ENCODE results near the gene BICD2.

The BICD2 gene

DNA sequence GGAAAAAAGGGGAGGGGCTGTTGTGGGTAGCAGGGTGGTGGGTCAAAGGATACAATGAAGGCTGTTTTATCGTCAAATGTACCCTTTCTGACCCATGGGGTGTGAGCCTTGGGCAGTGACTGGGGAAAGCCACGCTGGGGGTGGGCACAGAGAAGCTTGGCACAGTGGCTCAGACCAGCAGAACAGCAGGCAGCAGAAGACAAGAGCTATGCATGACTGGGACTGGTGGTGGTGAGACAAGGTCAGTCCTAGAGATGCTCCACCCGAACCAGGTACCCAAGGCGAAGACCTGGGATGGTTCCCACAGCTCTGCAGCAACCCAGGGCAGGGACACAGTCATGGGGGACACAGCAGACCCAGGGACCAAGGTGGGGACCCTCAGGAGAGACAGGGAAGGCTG is 38.3 kb downstream of the BICD2 start:
- no peak for DNase-seq

DNA sequence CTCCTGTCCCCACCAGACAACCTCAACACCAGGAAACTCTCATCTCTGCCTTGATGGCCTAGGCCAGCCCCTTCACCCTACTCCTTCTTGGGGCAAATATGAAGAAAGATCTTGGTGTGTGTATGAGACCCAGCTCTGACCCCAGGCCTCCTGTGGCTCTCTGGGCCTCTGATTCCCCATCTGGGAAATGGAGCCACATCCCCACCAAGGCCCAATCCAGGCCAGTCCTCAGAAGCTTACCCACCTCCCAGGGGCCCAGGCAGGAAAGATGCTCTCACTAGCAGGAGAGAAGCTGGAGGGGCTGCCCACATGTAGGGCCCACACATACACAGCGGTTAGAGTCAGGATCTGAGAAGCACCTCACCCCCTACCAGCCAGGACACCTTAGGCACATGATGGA is 38.9 kb downstream of the BICD2 start:
- no peak for DNase-seq

DNA sequence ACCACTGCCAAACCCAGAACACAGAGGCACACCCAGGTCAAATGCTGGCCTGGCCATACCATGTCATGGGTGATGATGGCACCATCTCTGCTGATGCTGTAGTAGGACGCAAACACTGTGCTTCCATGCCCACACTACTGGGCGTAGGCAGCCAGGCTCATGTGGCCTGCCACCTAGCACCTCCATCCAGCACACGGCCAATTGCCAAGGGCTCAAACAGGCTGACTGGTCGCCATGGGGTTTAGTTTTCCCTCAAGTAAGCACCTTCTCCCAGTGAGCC is 39.4 kb downstream of the BICD2 start:
- DNase-seq: no peak

DNA sequence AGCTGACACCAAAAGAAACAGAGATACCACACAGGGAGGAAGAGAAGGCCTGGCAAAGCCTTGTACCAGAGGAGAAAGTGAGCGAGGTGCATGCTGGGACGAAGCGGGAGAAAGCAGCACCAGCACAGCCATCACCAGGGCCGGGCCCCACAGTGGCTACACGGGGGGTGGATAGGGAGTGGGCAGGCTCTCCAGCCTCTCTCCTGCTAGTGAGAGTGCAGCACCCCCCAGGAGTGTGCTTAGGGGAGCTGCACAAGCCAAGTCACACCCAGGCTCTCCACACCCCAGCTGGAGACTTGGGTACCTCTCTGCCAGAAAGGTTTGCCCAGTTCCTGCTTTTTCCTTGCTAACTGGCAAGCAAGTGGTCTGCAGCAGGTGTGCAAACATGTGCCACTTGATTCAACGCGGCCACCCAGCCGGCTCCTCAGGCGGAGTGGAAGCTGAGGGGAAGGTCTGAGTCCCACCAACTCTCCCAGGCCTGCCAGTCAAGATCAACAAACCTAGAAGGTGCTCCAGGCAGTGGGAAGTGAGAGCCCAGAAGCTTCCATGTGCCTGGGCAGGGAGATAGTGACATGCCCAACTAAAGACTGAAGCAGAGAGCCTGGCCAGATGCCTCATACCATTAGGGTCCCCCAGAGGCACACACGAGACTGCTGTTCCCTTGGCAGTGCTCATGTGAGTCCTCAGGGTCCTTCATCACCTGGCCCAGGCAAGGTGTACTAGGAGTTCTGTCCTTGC is 39.9 kb downstream of the BICD2 start:
- peak; percentile 40 for DNase-seq

DNA sequence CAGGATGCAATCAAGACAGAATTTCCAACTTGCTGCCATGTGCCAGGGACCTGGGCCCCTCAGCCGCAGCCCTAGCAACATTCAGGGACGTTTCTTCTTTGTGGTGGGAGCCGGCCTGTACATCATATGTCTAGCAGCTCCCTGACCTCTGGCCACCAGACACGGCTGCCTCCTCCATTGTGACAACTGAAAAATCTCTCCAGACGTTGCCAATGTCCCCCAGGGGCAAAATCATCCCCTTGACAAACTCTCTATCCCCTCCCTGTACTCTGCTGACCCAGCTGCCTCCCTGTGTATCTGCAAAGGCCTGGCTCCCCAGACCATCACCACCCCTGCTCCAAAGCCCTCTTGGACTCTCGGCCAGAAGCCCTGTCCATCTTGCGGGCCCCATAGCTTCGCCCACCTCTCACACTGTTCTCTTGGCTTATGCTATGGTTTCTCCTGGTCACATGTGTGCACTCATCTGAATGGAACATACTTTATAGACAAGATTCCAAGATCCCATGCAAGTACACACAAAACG is 40.8 kb downstream of the BICD2 start:
- no peak for DNase-seq

DNA sequence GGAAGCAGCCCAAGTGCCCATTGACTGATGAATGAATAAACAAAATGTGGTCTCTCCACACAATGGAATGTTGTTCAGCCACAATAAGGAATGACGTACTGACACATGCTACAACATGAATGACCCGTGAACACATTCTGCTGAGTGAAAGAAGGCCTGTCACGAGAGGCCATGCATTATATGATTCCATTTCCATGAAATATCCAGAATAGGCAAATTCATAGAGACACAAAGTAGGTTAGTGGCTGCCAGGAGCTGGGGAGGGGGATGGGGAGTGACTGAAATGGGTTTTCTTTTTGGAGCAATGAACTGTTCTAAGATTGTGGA is 41.4 kb downstream of the BICD2 start:
- peak; percentile 52 for DNase-seq

DNA sequence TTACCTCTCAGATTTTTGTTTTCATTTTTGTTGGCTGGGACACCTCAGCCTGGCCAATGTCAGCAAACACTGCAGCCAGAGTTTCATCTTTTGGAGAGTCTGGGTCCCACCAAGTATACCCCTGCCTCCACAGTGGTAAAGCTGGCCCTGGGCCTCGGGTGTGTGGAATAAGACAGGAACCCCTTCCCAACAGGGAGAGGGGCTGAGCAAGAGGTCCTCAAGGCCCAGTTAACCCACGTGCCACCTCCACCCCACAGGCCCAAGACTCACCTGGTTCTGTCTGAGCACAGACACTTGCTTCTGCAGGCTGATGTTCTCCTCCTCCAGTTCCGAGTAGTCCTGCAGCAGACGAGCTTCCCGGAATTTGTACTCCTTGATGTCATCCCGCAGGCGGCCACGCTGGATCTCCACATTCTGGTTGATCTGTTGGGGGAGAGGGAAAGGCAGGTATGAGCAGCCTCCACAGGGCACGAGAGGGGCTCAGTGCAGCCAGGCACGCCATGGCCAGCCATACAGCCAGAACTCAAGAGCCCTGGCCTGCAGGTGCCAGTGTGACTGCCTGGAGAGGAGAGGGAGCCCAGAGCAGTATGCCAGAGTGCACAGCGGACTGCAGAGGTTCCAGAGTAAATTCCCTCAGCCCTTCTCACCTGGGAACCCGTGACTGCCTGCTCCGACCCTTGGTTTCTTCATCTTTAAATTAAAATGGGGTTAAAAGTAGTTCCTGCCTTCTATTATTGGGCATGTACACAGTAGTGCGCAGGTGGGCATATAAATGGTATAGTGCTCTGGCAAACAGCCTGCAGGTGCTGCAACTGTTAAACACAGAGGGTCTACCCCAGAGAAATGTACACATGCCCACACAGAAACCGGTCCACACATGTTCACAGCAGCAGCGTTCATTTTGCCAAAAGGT is 42.0 kb downstream of the BICD2 start:
- DNase-seq: no peak

DNA sequence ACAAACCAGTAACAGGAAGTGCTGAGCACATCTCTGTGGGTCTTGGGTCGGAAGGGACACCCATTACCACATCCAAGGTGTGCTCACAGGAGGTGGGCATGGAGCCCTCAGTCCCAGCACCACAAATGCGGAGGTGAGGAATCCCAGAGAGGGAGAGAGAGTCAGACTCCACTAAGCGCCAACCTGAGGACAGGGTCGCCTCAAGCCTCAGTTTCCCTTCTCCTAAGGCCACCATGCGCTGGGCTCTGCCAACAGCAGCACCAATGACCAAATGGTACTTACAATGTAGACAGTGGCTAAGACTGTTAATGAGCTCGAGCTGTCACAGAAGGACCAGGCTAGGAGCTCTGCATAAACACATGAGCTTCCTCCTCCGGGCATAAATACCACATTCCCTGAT is 43.1 kb downstream of the BICD2 start:
- no peak for DNase-seq

DNA sequence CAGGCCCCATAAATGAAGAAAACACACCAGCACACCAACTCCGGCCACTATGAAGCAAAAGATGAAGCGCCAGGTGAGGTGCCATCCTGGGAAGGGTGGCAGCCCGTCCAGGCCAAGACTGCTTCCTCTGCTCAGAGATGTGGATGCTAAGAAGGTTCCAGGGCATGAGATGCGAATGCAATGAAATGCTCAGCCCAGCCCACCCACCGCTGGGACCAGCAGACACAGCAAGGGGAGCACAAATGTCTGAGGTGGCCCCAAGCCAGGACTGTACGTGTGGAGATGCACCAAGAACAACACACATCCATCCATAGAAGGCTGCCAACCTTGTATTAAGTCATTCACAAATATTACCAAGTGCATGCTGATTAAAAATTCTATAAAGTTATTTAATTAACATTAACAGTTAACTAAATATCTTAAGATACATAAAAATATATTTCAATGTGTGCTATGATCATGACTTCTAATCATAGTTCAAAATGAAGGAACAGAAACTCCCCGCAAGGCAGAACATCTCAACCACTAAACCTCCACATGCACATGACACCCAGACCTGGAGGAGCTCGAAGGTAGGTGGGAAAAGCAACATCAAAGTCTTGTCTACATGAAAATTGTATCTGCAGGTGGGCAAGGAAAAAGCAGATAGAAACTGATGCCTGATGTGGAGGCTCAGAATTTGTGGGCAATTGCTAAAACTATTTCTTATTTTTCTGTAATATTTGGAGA is 43.7 kb downstream of the BICD2 start:
- DNase-seq: no peak

DNA sequence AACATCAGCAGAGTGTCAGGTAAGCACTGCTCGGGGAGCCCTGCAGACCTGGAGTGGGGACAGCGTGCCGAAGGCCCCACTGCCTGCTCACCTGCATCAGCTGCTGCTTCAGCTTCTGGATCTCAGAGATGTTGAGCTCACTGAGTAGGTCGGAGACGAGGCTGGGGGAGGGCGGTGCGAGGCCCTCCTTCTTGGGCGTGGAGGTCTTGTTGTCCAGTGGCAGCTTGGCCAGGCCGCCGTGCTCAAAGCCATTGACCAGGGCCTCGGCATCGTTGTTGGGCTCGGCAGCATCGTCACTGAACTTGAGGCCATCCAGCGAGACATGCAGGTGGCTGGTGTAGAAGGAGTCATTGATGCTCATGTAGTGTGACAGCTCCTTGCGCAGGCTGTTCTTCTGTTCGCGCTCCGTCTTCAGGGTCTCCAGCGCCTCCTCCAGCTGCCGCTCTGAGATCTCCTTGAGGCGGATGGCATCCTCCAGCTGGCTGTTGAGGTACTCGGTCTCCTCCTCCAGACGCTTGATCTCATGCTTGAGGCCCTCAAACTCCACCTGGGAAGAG is 44.3 kb downstream of the BICD2 start:
- no peak for DNase-seq

DNA sequence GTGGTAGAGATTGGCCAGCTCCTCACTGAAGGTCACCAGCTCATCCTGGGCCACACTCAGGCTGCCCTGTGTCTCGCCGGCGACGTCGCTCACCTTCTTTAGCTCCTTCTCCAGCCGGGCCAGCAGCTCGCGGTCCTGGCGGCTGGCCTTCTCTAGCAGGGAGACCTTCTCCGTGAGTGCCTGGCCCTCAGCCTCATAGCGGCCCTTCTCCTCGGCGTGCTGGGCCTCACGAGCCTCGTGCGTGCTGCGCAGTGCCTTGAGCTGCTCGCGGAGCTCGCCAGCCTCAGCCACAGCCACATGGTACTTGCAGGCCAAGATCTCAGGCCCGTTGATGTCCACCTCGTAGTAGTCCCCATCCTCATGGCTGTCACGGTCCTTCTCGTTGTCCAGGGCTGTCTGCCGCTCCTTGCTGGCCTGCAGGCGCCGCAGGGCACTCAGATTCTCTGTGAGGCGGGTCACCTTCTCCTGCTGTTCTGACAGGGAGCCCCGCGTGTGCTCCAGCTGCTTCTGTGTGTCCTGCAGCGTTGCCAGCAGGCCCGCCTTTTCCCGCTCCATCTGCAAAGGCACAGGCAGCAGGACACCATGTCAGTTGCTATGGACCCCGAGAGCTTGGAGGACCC is 45.5 kb downstream of the BICD2 start:
- DNase-seq: no peak

DNA sequence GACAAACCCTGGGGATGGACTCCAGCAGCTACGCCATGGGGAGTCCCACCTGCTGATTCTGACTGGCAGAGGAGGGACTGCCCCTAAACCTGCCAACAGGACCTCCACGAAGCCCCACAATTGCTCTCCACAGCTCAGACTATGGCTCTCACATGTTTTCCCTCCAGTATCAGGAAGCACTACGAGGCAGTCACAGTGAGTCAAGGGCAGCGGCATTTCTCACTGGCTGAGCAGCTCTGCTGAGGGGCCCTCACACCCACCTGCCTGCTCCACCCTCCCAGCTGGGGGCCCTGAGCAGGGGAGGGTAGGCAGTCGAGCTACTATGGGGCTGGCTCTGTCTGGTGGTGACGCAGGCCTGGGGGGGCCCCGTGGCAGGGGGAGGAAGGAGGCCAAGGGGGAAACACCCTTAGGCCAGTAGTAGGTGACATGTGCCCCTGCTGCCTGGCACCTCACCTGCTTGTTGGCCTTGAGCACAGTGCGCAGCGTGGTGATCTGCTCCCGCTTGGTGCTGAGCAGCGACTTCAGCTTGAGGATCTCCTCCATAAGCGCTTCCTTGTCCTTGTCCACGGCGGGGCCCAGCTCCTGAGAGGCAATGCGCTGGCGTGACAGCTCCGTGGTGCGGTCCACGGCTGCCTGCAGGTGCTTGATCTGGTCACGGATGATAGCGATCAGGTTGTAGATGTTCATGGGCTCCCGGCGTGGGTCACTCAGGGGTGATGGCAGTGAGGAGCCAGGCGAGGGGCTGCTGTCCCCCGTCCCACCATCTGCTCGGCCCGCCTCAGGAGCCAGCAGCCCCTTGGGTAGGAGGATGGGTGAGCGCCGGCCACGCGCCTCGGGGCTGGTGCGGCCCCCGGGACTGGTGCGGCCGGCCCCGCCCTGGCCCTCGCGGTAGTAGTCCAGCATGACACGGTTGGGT is 46.3 kb downstream of the BICD2 start:
- DNase-seq: no peak

DNA sequence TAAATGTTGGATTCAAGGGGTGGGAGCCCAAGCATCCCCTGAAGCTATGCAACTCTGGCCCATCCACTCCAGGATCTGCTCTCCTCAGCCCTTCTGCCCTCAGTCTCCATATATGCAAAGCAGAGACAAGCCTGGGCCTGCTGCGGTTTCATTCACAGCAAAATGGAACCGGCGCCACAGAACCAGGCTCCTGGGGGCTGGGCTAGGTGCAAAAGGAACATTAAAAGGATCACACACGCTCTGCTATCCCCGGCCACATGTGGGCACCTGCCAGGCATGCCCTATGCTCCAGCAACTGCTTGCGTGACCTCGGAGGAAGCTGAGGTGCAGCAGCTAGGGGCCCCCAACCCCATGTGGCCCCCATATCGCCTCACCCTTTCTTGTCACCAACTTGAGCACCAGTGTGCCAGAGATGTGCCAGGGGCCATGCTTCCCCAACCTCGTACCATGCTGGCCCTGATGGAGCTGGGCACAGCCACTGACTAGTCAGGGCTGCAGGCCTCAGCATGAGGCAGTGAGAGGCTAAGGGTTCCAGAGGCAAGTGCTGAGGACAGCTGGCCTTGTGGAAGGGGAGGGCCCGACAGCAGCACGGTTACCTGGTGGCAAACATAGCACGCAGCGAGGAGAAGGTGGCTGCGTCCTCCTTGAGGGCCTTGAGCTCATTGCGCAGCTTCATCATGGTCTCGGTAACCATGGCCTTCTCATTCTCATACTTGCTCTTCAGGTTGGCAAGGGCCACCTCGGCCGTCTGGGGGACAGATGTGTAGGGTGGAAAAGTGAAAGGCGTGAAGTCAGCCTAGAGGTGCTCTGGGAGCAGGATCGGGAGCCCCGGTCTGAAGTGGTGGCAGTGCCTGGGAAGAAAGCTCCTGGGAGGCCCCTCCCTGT is 47.2 kb downstream of the BICD2 start:
- DNase-seq: no peak

DNA sequence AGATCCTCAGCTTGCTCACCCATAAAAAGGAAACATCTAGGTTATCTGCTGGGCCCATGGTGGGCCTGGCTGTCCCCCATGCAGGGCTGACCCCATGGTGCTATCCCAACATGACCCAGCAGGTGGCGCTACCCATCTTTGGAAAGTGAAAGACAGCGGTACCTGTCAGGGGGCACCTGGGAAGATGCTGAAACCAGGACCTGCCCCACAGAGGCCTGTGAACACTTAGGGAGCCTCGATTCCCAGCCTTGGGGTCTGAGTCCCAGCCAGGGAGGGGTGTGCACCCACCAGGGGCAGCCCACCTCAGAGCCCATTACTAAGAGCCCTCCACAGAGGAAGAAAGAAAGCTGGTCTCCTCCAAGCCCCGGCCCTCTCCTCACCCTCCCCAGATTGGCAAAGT is 48.1 kb downstream of the BICD2 start:
- no peak for DNase-seq

DNA sequence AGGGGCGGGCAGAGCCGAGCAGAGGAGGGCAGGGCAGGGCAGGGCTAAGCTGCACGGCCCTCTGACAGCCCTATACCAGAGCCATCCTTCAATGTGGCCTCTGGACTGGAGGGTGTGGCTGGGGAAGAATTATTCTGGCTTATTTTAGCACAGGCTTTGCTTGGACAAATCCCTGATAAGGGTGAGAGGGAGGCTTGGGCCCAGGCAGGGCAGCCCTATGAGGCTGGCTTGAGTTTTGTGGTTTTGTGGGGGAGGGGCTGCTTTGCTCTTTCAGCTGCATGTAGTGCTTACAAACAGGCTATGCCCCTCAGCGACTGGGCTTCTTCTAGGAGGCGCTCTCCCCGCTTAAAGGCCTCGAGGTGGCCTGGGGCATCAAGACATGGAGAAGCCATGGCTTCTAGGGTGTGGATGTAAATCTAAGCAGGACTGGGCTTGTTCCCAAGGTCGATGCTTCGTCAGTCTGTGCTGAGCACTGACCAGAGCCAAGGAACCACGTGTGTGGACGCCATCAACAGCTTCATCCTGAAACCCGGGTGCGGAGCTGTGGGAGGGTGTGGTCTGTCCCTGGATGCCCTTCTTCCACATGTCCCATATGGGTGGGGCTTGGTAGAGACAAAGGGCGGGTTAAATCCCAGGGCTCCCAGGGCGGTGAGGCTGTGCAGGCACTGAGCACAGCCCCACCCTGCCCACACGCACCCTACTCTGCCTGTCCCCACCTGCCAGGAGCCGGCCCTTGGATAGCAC is 49.0 kb downstream of the BICD2 start:
- DNase-seq: no peak

DNA sequence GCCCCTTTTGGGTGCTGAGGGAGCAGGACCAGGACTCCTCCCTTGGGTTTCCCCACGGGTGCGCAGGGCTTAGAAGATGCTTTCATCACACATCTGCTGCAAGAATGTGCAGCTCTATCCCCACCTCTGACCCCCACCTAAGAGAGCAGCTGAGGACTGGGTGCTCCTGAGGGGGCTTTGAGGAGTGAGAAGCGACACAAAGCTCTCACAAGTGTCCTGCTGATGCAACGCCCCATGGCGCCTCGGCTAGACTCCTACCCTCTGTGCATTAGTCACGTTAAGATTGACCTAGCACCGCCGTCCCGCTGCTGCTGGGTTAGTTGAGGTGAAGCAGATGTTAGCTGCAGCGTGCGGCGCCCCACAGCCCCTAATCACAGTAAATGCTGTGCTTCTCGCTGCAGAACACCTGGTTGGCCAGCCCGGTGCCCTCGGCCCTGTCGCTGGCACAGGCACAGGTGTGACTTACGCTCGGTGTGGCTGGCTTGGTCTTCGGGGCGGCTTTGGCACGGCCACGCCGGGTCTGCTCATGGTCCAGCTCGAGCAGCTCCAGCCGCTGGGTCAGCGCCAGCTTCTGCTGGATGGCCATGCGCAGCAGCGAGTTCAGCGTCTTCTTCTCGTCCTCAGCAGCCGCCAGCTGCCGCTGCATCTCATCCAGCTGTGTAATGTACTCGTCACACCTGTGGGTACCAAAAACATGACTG is 49.7 kb downstream of the BICD2 start:
- no peak for DNase-seq

DNA sequence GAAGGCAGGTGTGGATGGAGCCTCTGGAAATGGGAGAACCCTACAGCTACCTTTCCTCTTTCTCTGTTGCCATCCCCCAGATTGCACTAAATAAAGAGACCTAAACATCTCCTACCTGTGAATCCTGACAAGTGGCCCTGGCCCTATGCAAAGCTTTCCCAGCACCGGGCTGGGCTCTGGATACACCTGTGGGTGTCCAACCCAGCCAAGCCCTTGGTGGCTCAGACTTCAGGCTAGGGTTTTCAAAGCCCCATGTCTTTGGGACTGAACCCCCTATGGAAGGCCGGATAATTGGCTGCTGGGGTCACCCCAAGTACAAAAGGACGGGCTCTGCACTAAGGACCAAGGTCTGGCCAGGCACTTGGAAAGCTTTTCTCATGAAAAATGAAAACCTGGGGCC is 50.6 kb downstream of the BICD2 start:
- DNase-seq: no peak

DNA sequence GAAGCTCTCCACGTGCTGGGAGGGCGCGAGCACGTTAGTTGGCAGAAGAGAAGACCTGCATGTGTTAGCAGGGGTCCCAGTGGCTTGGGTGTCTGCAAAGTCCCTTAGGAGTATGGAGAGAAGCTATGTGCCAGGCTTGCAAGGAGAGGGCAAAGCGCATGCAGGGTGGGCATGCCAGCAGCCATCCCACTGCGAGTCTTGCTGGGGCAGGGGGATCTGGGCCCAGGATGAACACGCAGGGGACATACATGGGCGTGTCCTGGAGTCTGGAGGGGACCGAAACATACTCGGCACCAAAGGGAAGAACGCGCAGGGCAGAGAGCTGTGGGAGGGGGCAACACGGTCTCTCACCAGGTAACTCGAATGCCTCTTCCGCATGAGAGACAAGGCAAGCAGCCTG is 51.1 kb downstream of the BICD2 start:
- DNase-seq: no peak

DNA sequence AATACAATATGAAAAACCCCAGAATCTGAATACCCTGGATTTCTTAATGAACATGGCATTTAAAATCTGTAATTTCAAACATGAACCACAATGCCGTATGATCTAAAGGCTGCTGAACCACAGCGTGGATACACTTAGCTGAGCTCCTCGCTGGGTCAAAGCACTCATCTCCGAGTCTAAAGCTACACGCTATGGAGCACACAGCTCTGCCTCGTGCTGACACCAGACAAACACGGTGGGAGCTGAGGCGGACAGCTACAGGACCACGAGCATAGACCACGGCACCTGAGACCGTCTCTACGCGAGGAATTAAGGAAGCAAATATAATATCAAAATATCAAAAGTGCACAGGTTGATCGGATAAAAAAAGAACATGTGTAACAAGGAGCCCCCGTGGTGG is 51.9 kb downstream of the BICD2 start:
- DNase-seq: no peak

Measured in NCI-H774 (cell line).